ENCODE measurements around the gene IFNL2.

IFNL2 gene

GRCh38 chr19:39284032-39284431 lies 15.8 kb downstream of the IFNL2 start:
- Histone ChIP-seq H2BK5ac (ENCODE audit: low read length) (no peak overlapping the region), H4K8ac (ENCODE audit: low read depth, low read length) (no peak overlapping the region), H3K18ac (ENCODE audit: low read length) (no peak overlapping the region), H3K9ac (ENCODE audit: low read length) (no peak overlapping the region), H2BK120ac (ENCODE audit: low read depth, low read length) (no peak overlapping the region), H3K4me1 (ENCODE audit: control insufficient read depth, low read depth, low read length) (no peaks in the 10 kb centered on the region), H3K4ac (ENCODE audit: low read depth, low read length) (no peak overlapping the region), H4K5ac (ENCODE audit: low read length) (no peak overlapping the region), H3K27me3 (ENCODE audit: insufficient read depth, low read length, poor library complexity) (no peaks in the 10 kb centered on the region), H3K79me1 (ENCODE audit: low read length) (no peaks in the 10 kb centered on the region), H3K23ac (ENCODE audit: low read length) (no peak overlapping the region), H2AK5ac (ENCODE audit: low read length) (no peak overlapping the region), H2BK15ac (replicated peaks; ENCODE audit: low read depth) (no peak overlapping the region), H3K56ac (ENCODE audit: low read length) (no peak overlapping the region), H3K4me2 (ENCODE audit: low read length) (no peak overlapping the region), H3K36me3 (ENCODE audit: control insufficient read depth, insufficient read depth, low read length) (no peaks in the 10 kb centered on the region), H3K27ac (ENCODE audit: low read depth, low read length) (no peak overlapping the region), H3K4me3 (ENCODE audit: low read length) (no peak overlapping the region), H3K79me2 (ENCODE audit: control insufficient read depth, insufficient read depth, low read length) (no peaks in the 10 kb centered on the region)
- no peak for DNase-seq
- WGBS (ENCODE audit: extremely low coverage, insufficient coverage, low lambda C conversion rate): no CpG with 5 or more reads among the region's 1 CpG

DNA sequence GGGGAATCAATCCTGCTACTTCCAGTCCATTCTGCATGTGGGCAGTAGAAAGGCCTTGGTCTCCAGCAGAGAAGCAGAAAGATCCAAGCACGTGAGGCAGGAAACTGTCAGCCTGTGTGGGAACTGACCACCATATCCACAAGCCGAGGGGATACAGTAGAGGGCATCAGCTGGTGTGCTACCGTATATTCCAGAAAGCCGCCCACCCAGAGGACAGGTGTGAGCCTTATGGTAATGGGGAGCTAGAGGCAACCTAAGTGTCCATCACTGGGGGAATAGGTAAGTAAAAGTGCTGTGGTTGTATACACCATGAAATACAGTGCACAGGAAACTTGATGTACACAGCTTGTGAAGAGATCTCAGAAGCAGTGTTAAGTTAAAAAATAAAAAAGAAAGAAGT lies 25.2 kb downstream of the IFNL2 start:
- Histone ChIP-seq H2BK5ac (ENCODE audit: low read length) (no peak overlapping the region), H3K23ac (ENCODE audit: low read length) (no peak overlapping the region), H2BK15ac (replicated peaks; ENCODE audit: low read depth) (no peak overlapping the region), H3K27ac (ENCODE audit: low read depth, low read length) (no peak overlapping the region), H3K79me2 (ENCODE audit: control insufficient read depth, insufficient read depth, low read length) (no peaks in the 10 kb centered on the region), H3K4me2 (ENCODE audit: low read length) (no peak overlapping the region), H3K4me3 (ENCODE audit: low read length) (no peak overlapping the region), H4K5ac (ENCODE audit: low read length) (no peak overlapping the region), H2BK120ac (ENCODE audit: low read depth, low read length) (no peak overlapping the region), H3K4me1 (ENCODE audit: control insufficient read depth, low read depth, low read length) (no peaks in the 10 kb centered on the region), H4K8ac (ENCODE audit: low read depth, low read length) (no peak overlapping the region), H2AK5ac (ENCODE audit: low read length) (no peak overlapping the region), H3K36me3 (ENCODE audit: control insufficient read depth, insufficient read depth, low read length) (no peaks in the 10 kb centered on the region), H3K56ac (ENCODE audit: low read length) (no peak overlapping the region), H3K27me3 (ENCODE audit: insufficient read depth, low read length, poor library complexity) (no peaks in the 10 kb centered on the region), H3K9ac (ENCODE audit: low read length) (no peak overlapping the region), H3K79me1 (ENCODE audit: low read length) (no peaks in the 10 kb centered on the region), H3K4ac (ENCODE audit: low read depth, low read length) (no peak overlapping the region), H3K18ac (ENCODE audit: low read length) (no peak overlapping the region)
- WGBS (ENCODE audit: extremely low coverage, insufficient coverage, low lambda C conversion rate): no CpG with 5 or more reads among the region's 4 CpGs
- DNase-seq: no peak

DNA sequence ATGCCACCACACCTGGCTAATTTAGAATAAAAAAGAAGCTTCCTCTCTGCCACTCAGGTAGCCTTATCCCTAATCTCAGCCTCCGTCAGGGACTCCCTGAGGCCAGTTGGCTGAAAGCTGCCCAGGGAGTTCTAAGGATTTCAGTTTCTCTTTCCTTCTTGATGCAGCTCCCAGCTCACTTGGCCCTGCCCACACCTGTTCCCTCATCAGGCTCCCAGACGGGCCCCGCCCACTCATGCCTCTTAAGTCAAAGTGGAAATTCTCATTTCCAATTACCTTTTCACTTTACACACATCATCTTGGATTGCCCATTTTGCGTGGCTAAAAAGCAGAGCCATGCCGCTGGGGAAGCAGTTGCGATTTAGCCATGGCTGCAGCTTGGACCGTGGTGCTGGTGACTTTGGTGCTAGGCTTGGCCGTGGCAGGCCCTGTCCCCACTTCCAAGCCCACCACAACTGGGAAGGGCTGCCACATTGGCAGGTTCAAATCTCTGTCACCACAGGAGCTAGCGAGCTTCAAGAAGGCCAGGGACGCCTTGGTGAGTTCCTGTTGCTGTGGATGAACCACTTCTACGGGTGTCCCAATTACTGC lies 28.0 kb downstream of the IFNL2 start, which contains the start of gene IFNL1:
Gene IFNL1 (plus strand): TSS at position 353 of the 591 bp plus-strand sequence. CDS start 15 bp downstream, at position 368.
- Histone ChIP-seq H2BK15ac (replicated peaks; ENCODE audit: low read depth) (no peak within 1 kb of the TSS), H4K5ac (ENCODE audit: low read length) (no peak within 1 kb of the TSS), H2BK120ac (ENCODE audit: low read depth, low read length) (no peak within 1 kb of the TSS), H3K56ac (ENCODE audit: low read length) (no peak within 1 kb of the TSS), H4K8ac (ENCODE audit: low read depth, low read length) (no peak within 1 kb of the TSS), H3K27ac (ENCODE audit: low read depth, low read length) (no peak within 1 kb of the TSS), H3K9ac (ENCODE audit: low read length) (no peak within 1 kb of the TSS), H3K4me1 (ENCODE audit: control insufficient read depth, low read depth, low read length) (no peaks in the 10 kb centered on the region), H2BK5ac (ENCODE audit: low read length) (no peak within 1 kb of the TSS), H3K79me1 (ENCODE audit: low read length) (no peaks in the 10 kb centered on the region), H3K79me2 (ENCODE audit: control insufficient read depth, insufficient read depth, low read length) (no peaks in the 10 kb centered on the region), H3K18ac (ENCODE audit: low read length) (no peak within 1 kb of the TSS), H2AK5ac (ENCODE audit: low read length) (no peak within 1 kb of the TSS), H3K36me3 (ENCODE audit: control insufficient read depth, insufficient read depth, low read length) (no peaks in the 10 kb centered on the region), H3K4me2 (ENCODE audit: low read length) (no peak within 1 kb of the TSS), H3K4me3 (ENCODE audit: low read length) (no peak within 1 kb of the TSS), H3K27me3 (ENCODE audit: insufficient read depth, low read length, poor library complexity) (no peaks in the 10 kb centered on the region), H3K4ac (ENCODE audit: low read depth, low read length) (no peak within 1 kb of the TSS), H3K23ac (ENCODE audit: low read length) (no peak within 1 kb of the TSS)
- WGBS (ENCODE audit: extremely low coverage, insufficient coverage, low lambda C conversion rate): no CpG with 5 or more reads among the region's 11 CpGs
- no peak for DNase-seq

- H2AK5ac ChIP-seq (ENCODE audit: low read length): no peak overlapping the region
- no peak overlapping the region for H3K4me2 ChIP-seq (ENCODE audit: low read length)
- no CpG with 5 or more reads among the region's 4 CpGs for WGBS (ENCODE audit: extremely low coverage, insufficient coverage, low lambda C conversion rate)
- no peak overlapping the region for H4K8ac ChIP-seq (ENCODE audit: low read depth, low read length)
- H3K23ac ChIP-seq (ENCODE audit: low read length): no peak overlapping the region
- H2BK120ac ChIP-seq (ENCODE audit: low read depth, low read length): no peak overlapping the region
- no peaks in the 10 kb centered on the region for H3K27me3 ChIP-seq (ENCODE audit: insufficient read depth, low read length, poor library complexity)
- H3K27ac ChIP-seq (ENCODE audit: low read depth, low read length): no peak overlapping the region
- no peak overlapping the region for H3K9ac ChIP-seq (ENCODE audit: low read length)
- no peak for DNase-seq
- no peak overlapping the region for H4K5ac ChIP-seq (ENCODE audit: low read length)
- no peak overlapping the region for H3K4ac ChIP-seq (ENCODE audit: low read depth, low read length)
- H3K36me3 ChIP-seq (ENCODE audit: control insufficient read depth, insufficient read depth, low read length): no peaks in the 10 kb centered on the region
- H3K4me1 ChIP-seq (ENCODE audit: control insufficient read depth, low read depth, low read length): no peaks in the 10 kb centered on the region
- H3K79me1 ChIP-seq (ENCODE audit: low read length): no peaks in the 10 kb centered on the region
- H3K79me2 ChIP-seq (ENCODE audit: control insufficient read depth, insufficient read depth, low read length): no peaks in the 10 kb centered on the region
- H3K56ac ChIP-seq (ENCODE audit: low read length): no peak overlapping the region
- no peak overlapping the region for H2BK5ac ChIP-seq (ENCODE audit: low read length)
- no peak overlapping the region for H3K18ac ChIP-seq (ENCODE audit: low read length)
- no peak overlapping the region for H2BK15ac ChIP-seq (replicated peaks; ENCODE audit: low read depth)
- H3K4me3 ChIP-seq (ENCODE audit: low read length): no peak overlapping the region
These were observed 28.7 kb downstream of the IFNL2 start for GRCh38 chr19:39296906-39297305.

DNA sequence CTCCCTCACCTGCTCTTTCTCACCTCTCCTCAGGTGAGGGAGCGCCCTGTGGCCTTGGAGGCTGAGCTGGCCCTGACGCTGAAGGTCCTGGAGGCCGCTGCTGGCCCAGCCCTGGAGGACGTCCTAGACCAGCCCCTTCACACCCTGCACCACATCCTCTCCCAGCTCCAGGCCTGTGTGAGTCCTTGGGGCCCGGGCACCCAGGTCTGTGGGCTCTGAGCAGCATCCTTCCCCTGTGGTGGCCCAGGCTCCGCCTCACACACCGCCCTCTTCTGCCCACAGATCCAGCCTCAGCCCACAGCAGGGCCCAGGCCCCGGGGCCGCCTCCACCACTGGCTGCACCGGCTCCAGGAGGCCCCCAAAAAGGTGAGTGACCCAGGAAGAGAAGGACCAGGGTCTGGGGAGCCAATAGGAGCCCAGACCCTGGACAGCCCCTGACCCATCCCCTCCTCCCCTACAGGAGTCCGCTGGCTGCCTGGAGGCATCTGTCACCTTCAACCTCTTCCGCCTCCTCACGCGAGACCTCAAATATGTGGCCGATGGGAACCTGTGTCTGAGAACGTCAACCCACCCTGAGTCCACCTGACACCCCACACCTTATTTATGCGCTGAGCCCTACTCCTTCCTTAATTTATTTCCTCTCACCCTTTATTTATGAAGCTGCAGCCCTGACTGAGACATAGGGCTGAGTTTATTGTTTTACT lies 29.9 kb downstream of the IFNL2 start:
- Histone ChIP-seq H2BK5ac (ENCODE audit: low read length) (no peak overlapping the region), H3K79me1 (ENCODE audit: low read length) (no peaks in the 10 kb centered on the region), H3K36me3 (ENCODE audit: control insufficient read depth, insufficient read depth, low read length) (no peaks in the 10 kb centered on the region), H3K27me3 (ENCODE audit: insufficient read depth, low read length, poor library complexity) (no peaks in the 10 kb centered on the region), H3K4me3 (ENCODE audit: low read length) (no peak overlapping the region), H3K4ac (ENCODE audit: low read depth, low read length) (no peak overlapping the region), H2BK15ac (replicated peaks; ENCODE audit: low read depth) (no peak overlapping the region), H4K8ac (ENCODE audit: low read depth, low read length) (no peak overlapping the region), H3K18ac (ENCODE audit: low read length) (no peak overlapping the region), H2AK5ac (ENCODE audit: low read length) (no peak overlapping the region), H3K56ac (ENCODE audit: low read length) (no peak overlapping the region), H3K4me2 (ENCODE audit: low read length) (no peak overlapping the region), H3K23ac (ENCODE audit: low read length) (no peak overlapping the region), H4K5ac (ENCODE audit: low read length) (no peak overlapping the region), H3K4me1 (ENCODE audit: control insufficient read depth, low read depth, low read length) (no peaks in the 10 kb centered on the region), H3K79me2 (ENCODE audit: control insufficient read depth, insufficient read depth, low read length) (no peaks in the 10 kb centered on the region), H3K9ac (ENCODE audit: low read length) (no peak overlapping the region), H2BK120ac (ENCODE audit: low read depth, low read length) (no peak overlapping the region), H3K27ac (ENCODE audit: low read depth, low read length) (no peak overlapping the region)
- WGBS (ENCODE audit: extremely low coverage, insufficient coverage, low lambda C conversion rate): no CpG with 5 or more reads among the region's 17 CpGs
- no peak for DNase-seq

All from mesendoderm (in vitro differentiated cells).